ENCODE measurements around the gene CD200R1L.

- TF ChIP-seq, protein P1, sequence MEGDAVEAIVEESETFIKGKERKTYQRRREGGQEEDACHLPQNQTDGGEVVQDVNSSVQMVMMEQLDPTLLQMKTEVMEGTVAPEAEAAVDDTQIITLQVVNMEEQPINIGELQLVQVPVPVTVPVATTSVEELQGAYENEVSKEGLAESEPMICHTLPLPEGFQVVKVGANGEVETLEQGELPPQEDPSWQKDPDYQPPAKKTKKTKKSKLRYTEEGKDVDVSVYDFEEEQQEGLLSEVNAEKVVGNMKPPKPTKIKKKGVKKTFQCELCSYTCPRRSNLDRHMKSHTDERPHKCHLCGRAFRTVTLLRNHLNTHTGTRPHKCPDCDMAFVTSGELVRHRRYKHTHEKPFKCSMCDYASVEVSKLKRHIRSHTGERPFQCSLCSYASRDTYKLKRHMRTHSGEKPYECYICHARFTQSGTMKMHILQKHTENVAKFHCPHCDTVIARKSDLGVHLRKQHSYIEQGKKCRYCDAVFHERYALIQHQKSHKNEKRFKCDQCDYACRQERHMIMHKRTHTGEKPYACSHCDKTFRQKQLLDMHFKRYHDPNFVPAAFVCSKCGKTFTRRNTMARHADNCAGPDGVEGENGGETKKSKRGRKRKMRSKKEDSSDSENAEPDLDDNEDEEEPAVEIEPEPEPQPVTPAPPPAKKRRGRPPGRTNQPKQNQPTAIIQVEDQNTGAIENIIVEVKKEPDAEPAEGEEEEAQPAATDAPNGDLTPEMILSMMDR (conservative IDR thresholded peaks at IDR 0.05; ENCODE audit: low read length): no peak
- TF ChIP-seq EZH2phosphoT487 (IDR thresholded peaks at IDR 0.05; ENCODE audit: borderline replicate concordance): no peak
These were observed 892 bp downstream of the CD200R1L start for GRCh38 chr3:112845772-112846171.

Measured in Loucy (cell line).